Esophagus squamous epithelium (tissue), 4 donors: ENCODE measurements around the gene SLC35E2B.

ENCODE experiments used
- CTCF ChIP-seq, 6 experiments: fragments of 450-650 bp in 4 of 6; fragments of 200-600 bp in 2 of 6; sonication (generic) in 2 of 6; IDR thresholded peaks; one replicate each; pipeline ENCODE4 v1.5.1; 2016 to 2019; ENCODE audit warnings: antibody characterized with exemption in 6 of 6, mild to moderate bottlenecking in 4 of 6, moderate library complexity in 4 of 6
- POLR2A ChIP-seq, 4 donors: fragments of 450-650 bp; IDR thresholded peaks; one replicate each; pipeline ENCODE4 v1.6.1; 2017; ENCODE audit warnings: antibody characterized with exemption in 4 of 4, mild to moderate bottlenecking in 4 of 4, moderate library complexity in 3 of 4

- TF ChIP-seq CTCF (IDR thresholded peaks at IDR 0.05) (peak in 3 of 6 experiments; percentile 23 to 47 (median 42)), POLR2A (IDR thresholded peaks at IDR 0.05) (peak in 3 of 4 donors; percentile 27 to 61 (median 41))
Measured at GRCh38 chr1:1658583-1659549, 33.7 kb downstream of the SLC35E2B start, which contains the start of gene CDK11B.
